C4-2B (cell line): Measurements from ENCODE around the gene KAT6B.

Experiments used
- ZFX ChIP-seq: fragments of 450-650 bp; IDR thresholded peaks from 2 replicates; pipeline ENCODE4 v1.6.1; 2017
- TF ChIP-seq, protein P1 (sequence below): fragments of 450-650 bp; conservative IDR thresholded peaks from 2 replicates; pipeline ENCODE4 v1.5.1; 2017; ENCODE audit warnings: mild to moderate bottlenecking

DNA sequence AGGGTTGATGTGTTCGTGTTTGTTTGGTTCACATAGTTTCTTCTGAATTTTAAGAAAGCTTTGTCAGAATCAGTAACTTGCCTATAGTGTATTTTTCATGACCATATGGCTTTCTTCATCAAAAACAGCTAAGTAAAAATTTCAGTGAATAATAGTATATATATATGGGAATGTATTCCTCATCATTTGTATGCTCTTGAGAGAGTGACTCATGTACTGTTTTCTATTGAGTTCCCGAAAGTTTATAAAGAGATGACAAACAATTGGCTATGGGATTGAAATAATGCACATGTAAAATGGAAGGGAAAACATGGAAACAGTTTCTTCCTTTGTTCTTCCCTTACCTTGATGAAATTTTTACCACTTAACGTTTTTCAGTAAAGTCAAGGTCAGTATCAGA, 56.4 kb downstream of the KAT6B start:
- TF ChIP-seq, protein P1, sequence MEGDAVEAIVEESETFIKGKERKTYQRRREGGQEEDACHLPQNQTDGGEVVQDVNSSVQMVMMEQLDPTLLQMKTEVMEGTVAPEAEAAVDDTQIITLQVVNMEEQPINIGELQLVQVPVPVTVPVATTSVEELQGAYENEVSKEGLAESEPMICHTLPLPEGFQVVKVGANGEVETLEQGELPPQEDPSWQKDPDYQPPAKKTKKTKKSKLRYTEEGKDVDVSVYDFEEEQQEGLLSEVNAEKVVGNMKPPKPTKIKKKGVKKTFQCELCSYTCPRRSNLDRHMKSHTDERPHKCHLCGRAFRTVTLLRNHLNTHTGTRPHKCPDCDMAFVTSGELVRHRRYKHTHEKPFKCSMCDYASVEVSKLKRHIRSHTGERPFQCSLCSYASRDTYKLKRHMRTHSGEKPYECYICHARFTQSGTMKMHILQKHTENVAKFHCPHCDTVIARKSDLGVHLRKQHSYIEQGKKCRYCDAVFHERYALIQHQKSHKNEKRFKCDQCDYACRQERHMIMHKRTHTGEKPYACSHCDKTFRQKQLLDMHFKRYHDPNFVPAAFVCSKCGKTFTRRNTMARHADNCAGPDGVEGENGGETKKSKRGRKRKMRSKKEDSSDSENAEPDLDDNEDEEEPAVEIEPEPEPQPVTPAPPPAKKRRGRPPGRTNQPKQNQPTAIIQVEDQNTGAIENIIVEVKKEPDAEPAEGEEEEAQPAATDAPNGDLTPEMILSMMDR = no peak
- TF ChIP-seq ZFX = no peak
